Germinal center (tissue), 1 donor: ENCODE data around the gene DMKN.
A peak's percentile ranks its signal among the peaks of the same experiment; 100 is the strongest.

Source experiments
- DNase-seq: peaks from one replicate; pipeline ENCODE4 v3.0.0; 2012; ENCODE audit warnings: mixed read lengths, low spot score

DMKN gene

GRCh38 chr19:35513628-35514281 lies at the start of gene DMKN:
TSS of gene DMKN (minus strand) at chr19:35513649. CDS start at chr19:35513475, 174 bp downstream.
- no peak for DNase-seq

DNA sequence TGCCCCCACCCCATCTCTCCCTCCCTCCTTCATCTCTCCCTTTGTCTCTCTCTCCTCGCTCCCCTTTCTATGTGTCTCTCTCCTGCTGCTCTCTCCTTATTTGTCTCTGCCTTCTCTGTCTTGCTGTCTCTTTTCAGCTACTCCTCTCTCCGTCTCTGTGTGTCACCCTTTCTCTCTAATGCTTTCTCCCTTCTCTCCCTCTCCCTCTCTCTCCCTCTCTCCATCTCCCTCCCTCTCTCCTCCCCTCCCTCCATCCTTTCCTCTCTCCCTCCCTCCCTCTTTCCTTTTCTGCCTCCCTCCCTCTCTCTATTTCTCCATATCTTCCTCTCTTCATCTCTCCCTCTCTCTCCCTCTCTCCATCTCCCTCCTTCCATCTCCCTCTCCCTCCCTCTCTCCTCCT lies 49.3 kb upstream of the DMKN start:
- no peak for DNase-seq

DNA sequence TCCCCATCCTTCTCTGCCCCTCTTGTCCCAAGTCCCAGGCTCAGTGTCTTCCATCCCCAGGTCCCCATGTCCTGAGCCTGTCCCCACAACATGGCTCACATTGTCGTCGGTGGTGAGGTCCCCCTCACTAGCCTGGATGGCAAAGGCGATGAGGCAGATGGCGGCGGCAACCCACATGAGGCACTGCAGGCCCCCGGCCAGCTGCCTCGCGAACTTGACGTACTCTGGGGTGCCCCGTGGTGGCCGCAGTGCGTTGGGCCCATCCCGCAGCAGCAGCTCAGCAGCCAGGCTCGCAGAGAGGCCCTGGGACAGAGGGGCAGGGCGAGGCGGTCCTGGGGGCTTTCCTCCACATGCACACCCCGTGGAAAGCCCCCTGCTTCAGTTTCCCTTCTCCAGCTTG lies 48.9 kb upstream of the DMKN start:
- no peak for DNase-seq

GRCh38 chr19:35561436-35561835 lies 48.0 kb upstream of the DMKN start:
- no peak for DNase-seq

- DNase-seq: no peak
Measured at GRCh38 chr19:35560677-35561076, 47.2 kb upstream of the DMKN start.

DNA sequence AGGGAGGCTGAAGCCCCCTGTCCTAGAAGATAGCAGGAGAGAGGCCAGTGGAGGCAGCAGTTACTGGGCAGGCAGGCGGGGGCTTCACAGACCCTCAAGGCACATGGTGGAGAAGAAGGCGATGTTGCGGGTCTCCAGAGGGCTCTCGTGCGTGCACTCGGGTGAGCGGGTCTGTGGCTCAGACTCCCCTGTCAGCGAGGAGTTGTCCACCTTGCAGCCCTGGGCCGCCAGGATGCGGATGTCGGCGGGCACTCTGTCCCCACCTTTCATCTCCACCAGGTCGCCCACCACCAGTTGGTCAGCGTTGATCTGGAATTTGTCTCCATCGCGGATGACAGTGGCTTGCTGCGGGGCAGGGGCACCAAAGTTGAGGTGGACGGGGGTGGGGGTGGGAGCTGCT lies 46.8 kb upstream of the DMKN start:
- no peak for DNase-seq

- no peak for DNase-seq
Measured at GRCh38 chr19:35559781-35560180, 46.3 kb upstream of the DMKN start.

DNA sequence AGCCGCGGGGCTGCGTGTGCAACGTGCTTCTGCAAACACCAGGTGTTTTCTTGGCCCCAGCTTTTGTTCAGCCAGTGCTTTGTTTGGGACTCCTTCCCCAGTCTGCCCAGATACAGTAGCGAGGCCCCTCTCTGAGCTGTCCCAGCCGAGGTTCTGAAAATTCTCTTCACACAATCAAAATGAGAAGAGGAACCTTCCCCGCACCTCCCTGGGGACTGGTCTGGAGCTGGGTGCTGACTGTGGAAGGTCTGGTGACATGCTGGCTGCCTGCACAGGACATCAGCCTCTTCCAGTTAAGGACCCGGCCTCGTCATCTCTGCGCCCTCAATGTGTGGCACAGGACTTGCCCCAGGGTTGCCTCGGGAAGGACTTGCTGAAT lies 45.8 kb upstream of the DMKN start:
- DNase-seq: no peak

DNA sequence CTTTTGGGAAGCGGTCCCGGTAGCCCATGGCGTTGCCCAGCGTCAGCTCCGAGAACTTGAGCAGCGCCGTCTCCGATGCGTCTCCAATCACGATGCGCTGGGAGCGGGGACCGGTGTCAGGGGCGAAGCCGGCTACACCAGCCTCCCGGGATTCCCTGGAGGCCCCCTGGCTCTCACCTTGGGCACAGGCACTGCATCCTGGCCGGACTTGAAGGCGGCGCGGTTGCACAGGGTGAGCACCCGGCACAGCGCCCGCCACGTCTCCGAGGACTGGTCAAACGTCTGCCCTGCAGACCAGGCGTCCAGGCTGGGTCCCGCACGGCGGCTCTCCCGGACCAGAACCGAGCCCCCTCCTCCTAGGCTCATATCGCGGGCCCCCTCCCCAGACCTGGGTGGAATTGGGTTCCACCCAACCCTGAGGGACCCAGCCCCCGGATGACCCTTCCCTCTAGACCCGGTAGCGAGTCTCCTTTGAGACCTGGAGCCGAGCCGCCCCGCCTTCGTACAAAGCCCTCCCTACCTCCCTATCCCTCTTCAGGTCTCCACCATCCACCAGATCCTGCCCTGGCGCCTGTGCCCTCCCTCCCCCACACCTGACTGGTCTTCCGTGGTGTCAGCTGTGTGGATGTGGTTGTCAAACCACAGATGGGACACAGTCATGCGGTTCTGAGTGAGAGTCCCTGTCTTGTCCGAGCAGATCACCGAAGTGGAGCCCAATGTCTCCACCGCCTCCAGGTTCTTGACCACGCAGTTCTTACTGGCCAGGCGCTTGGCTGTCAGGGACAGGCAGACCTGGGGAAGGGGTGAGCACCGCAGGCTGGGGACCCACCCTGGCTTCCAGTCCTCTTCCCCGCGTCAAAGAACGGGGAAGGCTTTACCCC lies 45.2 kb upstream of the DMKN start:
- DNase-seq: no peak

GRCh38 chr19:35557539-35558399 lies 44.3 kb upstream of the DMKN start:
- DNase-seq: peak; percentile 71

DNA sequence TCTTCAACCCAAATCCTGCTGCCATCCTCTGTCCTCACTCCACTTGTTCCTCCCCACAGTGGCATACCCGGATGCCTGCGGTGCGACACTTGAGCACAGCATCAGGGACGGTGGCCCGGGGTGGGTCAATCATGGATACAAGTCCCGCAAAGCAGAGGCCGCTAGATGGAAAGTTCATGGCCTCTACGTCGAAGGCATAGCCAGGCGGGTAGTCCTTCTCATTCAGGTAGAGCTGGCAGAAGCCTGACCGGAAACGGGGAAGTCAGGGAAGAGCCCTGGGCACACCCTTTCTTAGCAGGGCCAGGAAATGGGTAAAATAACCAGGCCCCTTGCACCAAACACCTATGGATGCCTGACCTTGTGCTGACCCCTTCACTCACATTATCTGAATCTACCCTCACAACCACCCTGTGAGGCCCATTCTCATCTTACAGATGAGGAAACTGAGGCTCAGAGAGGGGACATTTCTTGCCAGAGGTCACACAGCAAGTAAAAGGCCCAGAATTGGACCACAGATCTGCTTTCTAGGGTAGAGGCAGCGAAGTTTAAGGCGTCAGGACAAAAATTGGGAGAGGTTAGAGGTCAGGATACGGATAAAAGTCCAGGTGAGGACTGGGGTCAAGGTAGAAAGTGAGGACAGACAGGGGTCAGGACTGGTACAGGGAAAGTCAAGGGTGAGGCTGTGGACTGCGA lies 43.5 kb upstream of the DMKN start:
- no peak for DNase-seq

GRCh38 chr19:35556025-35556590 lies 42.7 kb upstream of the DMKN start:
- no peak for DNase-seq

DNA sequence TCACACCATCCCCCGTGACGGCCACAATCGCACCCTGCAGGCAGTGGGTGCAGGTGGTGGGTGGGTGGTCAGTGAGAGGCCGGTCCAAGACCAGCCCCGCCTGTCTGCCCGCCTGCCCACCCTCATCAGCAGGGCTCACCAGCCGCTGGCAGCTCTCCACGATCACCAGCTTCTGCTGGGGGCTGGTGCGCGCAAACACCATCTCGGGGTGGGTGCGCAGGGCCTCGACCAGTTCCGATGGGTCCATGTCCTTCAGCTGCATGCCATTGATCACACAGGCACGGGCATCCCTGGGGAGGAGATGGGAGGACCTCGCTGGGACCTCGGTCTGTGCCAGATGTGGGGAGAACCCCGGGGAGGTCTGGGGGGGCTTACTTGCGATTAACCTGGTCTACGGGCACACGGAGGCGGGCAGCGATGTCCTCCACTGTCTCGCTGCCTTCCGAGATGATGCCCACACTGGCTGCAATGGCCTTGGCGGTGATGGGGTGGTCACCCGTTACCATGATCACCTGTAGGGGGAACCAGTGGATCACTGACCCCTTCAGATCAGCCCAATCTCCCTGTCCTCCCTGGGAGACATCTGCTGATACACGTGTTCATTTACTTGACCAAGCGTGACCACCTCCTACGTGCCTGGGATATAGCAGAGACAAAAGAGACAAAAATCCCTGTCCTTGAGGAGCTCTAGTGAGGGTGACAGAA lies 42.0 kb upstream of the DMKN start:
- no peak for DNase-seq

GRCh38 chr19:35554076-35554475 lies 40.6 kb upstream of the DMKN start:
- DNase-seq: no peak

- DNase-seq: no peak
Measured at GRCh38 chr19:35553385-35554000, 40.0 kb upstream of the DMKN start.

- no peak for DNase-seq
Measured at GRCh38 chr19:35552534-35553384, 39.3 kb upstream of the DMKN start.

GRCh38 chr19:35551091-35551810 lies 37.8 kb upstream of the DMKN start:
- DNase-seq: no peak

- no peak for DNase-seq
Measured at GRCh38 chr19:35549879-35550523, 36.6 kb upstream of the DMKN start.
